Gastrocnemius medialis (tissue), 4 donors: Measurements from ENCODE around the gene CHID1. TPM values are rescaled to one million over a fixed set of nuclear protein-coding genes. Genes with fewer than 3 reads are reported as not detected.

Experiments
- ATAC-seq, 2 donors: fragments of 150-250 bp; one replicate each; pipeline ENCODE4 v1.9.1; 2016
- DNase-seq, 2 donors: peaks; one replicate each; pipeline ENCODE4 v3.0.0-alpha.2; 2019
- H3K27ac ChIP-seq, 4 donors: fragments of 200-600 bp; sonication (generic); 1 replicate in 1 of 4; 2 replicates in 3 of 4; pipeline ENCODE4 v1.5.1; 2016 to 2018; ENCODE audit warnings: mild to moderate bottlenecking in 2 of 4, moderate library complexity in 1 of 4
- H3K27me3 ChIP-seq, 3 donors: fragments of 200-600 bp; sonication (generic) in 2 of 3; 1 replicate in 1 of 3; 2 replicates in 2 of 3; pipeline versions ENCODE4 v1.5.1 to v1.6.0; 2016 to 2019; ENCODE audit warnings: mild to moderate bottlenecking in 1 of 3, moderate library complexity in 1 of 3
- H3K36me3 ChIP-seq, 2 donors: fragments of 200-600 bp; sonication (generic) in 1 of 2; one replicate each; pipeline ENCODE4 v1.5.1; 2017 to 2018
- H3K4me1 ChIP-seq, 2 donors: fragments of 200-600 bp; sonication (generic) in 1 of 2; one replicate each; pipeline ENCODE4 v1.5.1; 2016 to 2017; ENCODE audit warnings: mild to moderate bottlenecking in 2 of 2
- H3K4me3 ChIP-seq, 4 donors: fragments of 200-600 bp; sonication (generic) in 3 of 4; 1 replicate in 1 of 4; 2 replicates in 3 of 4; pipeline ENCODE4 v1.5.1; 2016 to 2019; ENCODE audit warnings: mild to moderate bottlenecking in 2 of 4
- H3K9me3 ChIP-seq, 3 donors: fragments of 200-600 bp; sonication (generic) in 2 of 3; 1 replicate in 1 of 3; 2 replicates in 2 of 3; pipeline ENCODE4 v1.5.1; 2016 to 2019
- POLR2A ChIP-seq, 2 donors: fragments of 450-650 bp; IDR thresholded peaks; one replicate each; pipeline ENCODE4 v1.6.1; 2017; ENCODE audit warnings: antibody characterized with exemption in 2 of 2, mild to moderate bottlenecking in 2 of 2, moderate library complexity in 2 of 2
- in situ Hi-C, 4 donors: fragments of 200-750 bp; cut with MboI; loops; one replicate each; pipeline versions ENCODE4 v1.15.0 to v1.8.0; 2017; ENCODE audit warnings: low sequenced_read_pairs in 4 of 4
- intact Hi-C: fragments of 100-400 bp; cut with DNase I; formaldehyde crosslinking; loops from one replicate; pipeline ENCODE4 v1.15.1; 2023; ENCODE audit warnings: low total_unique reads
- total RNA-seq, 4 donors: library from RNA; depleted of rRNA; stranded (reverse); fragments of >200 nt; gene quantifications; one replicate each; pipeline versions ENCODE4 v1.1.0 to v1.2.3, GENCODE V29; 2016
- TF ChIP-seq, protein P1 (sequence below), 5 experiments: fragments of 450-650 bp in 3 of 5; fragments of 200-600 bp in 2 of 5; sonication (generic) in 2 of 5; IDR thresholded peaks in 4 of 5; conservative IDR thresholded peaks in 1 of 5; 1 replicate in 4 of 5; 2 replicates in 1 of 5; pipeline ENCODE4 v1.5.1; 2016 to 2019; ENCODE audit warnings: antibody characterized with exemption in 5 of 5, mild to moderate bottlenecking in 3 of 5, moderate library complexity in 3 of 5

Gene CHID1
- total RNA-seq, 4 donors from 2014 or later = 23.3 to 43.2 (median 33.1) TPM

GRCh38 chr11:911031-911889 is 650 bp upstream of the CHID1 start:
- Histone ChIP-seq H3K4me1 (peaks cover 11 to 14% of the 10 kb centered on the region in 2 donors), H3K27ac (peak overlapping the region; percentile 81 to 97 (median 91)), H3K4me3 (peak overlapping the region; percentile 72 to 98 (median 85)), H3K36me3 (no peaks in the 10 kb centered on the region), H3K9me3 (no peaks in the 10 kb centered on the region), H3K27me3 (no peaks in the 10 kb centered on the region)
- TF ChIP-seq POLR2A (IDR thresholded peaks at IDR 0.05) = peak in 1 of 2 donors; percentile 63
- TF ChIP-seq, protein P1, sequence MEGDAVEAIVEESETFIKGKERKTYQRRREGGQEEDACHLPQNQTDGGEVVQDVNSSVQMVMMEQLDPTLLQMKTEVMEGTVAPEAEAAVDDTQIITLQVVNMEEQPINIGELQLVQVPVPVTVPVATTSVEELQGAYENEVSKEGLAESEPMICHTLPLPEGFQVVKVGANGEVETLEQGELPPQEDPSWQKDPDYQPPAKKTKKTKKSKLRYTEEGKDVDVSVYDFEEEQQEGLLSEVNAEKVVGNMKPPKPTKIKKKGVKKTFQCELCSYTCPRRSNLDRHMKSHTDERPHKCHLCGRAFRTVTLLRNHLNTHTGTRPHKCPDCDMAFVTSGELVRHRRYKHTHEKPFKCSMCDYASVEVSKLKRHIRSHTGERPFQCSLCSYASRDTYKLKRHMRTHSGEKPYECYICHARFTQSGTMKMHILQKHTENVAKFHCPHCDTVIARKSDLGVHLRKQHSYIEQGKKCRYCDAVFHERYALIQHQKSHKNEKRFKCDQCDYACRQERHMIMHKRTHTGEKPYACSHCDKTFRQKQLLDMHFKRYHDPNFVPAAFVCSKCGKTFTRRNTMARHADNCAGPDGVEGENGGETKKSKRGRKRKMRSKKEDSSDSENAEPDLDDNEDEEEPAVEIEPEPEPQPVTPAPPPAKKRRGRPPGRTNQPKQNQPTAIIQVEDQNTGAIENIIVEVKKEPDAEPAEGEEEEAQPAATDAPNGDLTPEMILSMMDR (IDR thresholded peaks at IDR 0.05 in 4 of 5, conservative IDR thresholded peaks at IDR 0.05 in 1 of 5) = peak in 2 of 5 experiments; percentile 3 to 20
- DNase-seq = peak in 1 of 2 donors; percentile 29
- intact Hi-C loops (loop anchor here (5.0 kb wide), 1 partner anchor 69 kb away; the partner anchor contains the start of genes POLR2L and TSPAN4), in situ Hi-C loops (no loop called here)
- peak; percentile 58 to 73 for ATAC-seq

- Histone ChIP-seq H3K27ac (peak overlapping the region; percentile 81 to 97 (median 91)), H3K4me3 (peak overlapping the region; percentile 82 to 98 (median 88)), H3K27me3 (no peaks in the 10 kb centered on the region), H3K4me1 (peaks cover 11 to 14% of the 10 kb centered on the region in 2 donors), H3K36me3 (no peaks in the 10 kb centered on the region), H3K9me3 (no peaks in the 10 kb centered on the region)
- intact Hi-C loops (loop anchor here (1.0 to 5.0 kb wide), 2 partner anchors 15 to 68 kb away; partner anchors contain the start of genes AP2A2, POLR2L and TSPAN4), in situ Hi-C loops (no loop called here)
- DNase-seq (no peak), ATAC-seq (peak; percentile 20 to 32)
- TF ChIP-seq, protein P1 (IDR thresholded peaks at IDR 0.05 in 4 of 5, conservative IDR thresholded peaks at IDR 0.05 in 1 of 5) = no peak
- no peak for TF ChIP-seq POLR2A (IDR thresholded peaks at IDR 0.05)
These were observed 494 bp downstream of the CHID1 start for GRCh38 chr11:910044-910588.

DNA sequence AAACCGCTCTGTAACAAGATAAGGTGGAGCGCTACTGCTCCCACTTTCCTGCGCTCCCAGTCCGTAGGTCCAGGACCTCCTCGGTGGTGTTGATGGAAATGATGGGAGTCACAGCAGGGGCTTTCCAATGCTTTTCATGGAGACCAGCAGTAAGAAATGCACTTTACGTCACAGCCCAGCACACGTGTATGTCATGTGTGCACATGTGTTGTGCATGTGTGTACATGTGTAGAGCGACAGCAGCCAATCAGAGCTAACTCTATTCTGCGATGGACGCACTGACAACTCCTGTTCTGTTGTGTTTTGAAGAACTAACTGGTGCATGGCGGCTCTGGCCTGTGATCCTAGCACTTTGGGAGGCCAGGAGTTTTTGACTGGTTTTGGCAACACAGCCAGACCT is 1.2 kb downstream of the CHID1 start:
- no peak for TF ChIP-seq POLR2A (IDR thresholded peaks at IDR 0.05)
- TF ChIP-seq, protein P1 (IDR thresholded peaks at IDR 0.05 in 4 of 5, conservative IDR thresholded peaks at IDR 0.05 in 1 of 5) = no peak
- Histone ChIP-seq H3K4me1 (peaks cover 11 to 14% of the 10 kb centered on the region in 2 donors), H3K27me3 (no peaks in the 10 kb centered on the region), H3K36me3 (peaks cover 0 to 3% of the 10 kb centered on the region in 2 donors), H3K4me3 (peak overlapping the region in 2 of 4 donors; percentile 88), H3K27ac (no peak overlapping the region), H3K9me3 (no peaks in the 10 kb centered on the region)
- in situ Hi-C loops = no loop called here
- no peak for ATAC-seq
- intact Hi-C loops = no loop called here
- no peak for DNase-seq

DNA sequence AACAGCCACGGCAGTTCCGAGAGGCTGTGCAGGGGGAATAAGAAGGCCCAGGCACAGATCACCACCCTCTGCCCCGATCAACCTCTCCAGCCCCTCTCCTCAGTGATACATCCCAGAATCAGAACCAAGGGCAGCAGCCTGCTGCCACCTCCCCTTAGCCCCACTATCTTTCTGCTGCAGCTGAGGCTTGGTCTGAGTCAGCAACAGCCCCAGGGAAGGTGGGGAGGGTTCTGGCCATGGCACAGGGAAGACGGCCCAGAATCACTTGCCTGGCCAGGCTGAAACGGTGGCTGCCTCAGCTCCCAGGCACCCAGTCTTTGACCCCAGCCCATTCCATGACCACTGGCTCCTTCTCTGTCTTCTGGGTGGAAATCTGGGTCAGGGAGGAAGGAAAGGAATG is 2.3 kb downstream of the CHID1 start:
- Histone ChIP-seq H3K4me3 (no peak overlapping the region), H3K27ac (no peak overlapping the region), H3K9me3 (no peaks in the 10 kb centered on the region), H3K27me3 (no peaks in the 10 kb centered on the region), H3K4me1 (peaks cover 11 to 14% of the 10 kb centered on the region in 2 donors), H3K36me3 (peaks cover 0 to 14% of the 10 kb centered on the region in 2 donors)
- ATAC-seq = no peak
- in situ Hi-C loops = no loop called here
- intact Hi-C loops = no loop called here
- TF ChIP-seq, protein P1 (IDR thresholded peaks at IDR 0.05 in 4 of 5, conservative IDR thresholded peaks at IDR 0.05 in 1 of 5) = no peak
- no peak for TF ChIP-seq POLR2A (IDR thresholded peaks at IDR 0.05)
- no peak for DNase-seq
